ENCODE data around the gene NUDCD3.

NUDCD3 gene

GRCh38 chr7:44490351-44491200, at the start of gene NUDCD3:
Gene NUDCD3, minus strand, starts transcription at chr7:44490658. Its CDS starts 58 bp downstream, at chr7:44490600.
- DNase-seq (ENCODE audit: low read depth in 2 of 2): peak; percentile 65 to 78

- no peak for DNase-seq (ENCODE audit: low read depth in 2 of 2)
Observed at GRCh38 chr7:44539669-44540506, 49.4 kb upstream of the NUDCD3 start.

GRCh38 chr7:44538798-44539668, 48.6 kb upstream of the NUDCD3 start:
- no peak for DNase-seq (ENCODE audit: low read depth in 2 of 2)

- no peak for DNase-seq (ENCODE audit: low read depth in 2 of 2)
Observed at GRCh38 chr7:44538093-44538797, 47.8 kb upstream of the NUDCD3 start.

GRCh38 chr7:44537442-44537841, 47.0 kb upstream of the NUDCD3 start:
- no peak for DNase-seq (ENCODE audit: low read depth in 2 of 2)

- DNase-seq (ENCODE audit: low read depth in 2 of 2): no peak
Observed at GRCh38 chr7:44536090-44536489, 45.6 kb upstream of the NUDCD3 start.

GRCh38 chr7:44535348-44536064, 45.0 kb upstream of the NUDCD3 start:
- DNase-seq (ENCODE audit: low read depth in 2 of 2): no peak

- DNase-seq (ENCODE audit: low read depth in 2 of 2): peak; percentile 9 to 19
Observed at GRCh38 chr7:44534501-44534900, 44.0 kb upstream of the NUDCD3 start.

GRCh38 chr7:44534087-44534486, 43.6 kb upstream of the NUDCD3 start:
- DNase-seq (ENCODE audit: low read depth in 2 of 2): no peak

GRCh38 chr7:44533301-44534055, 43.0 kb upstream of the NUDCD3 start:
- DNase-seq (ENCODE audit: low read depth in 2 of 2): no peak

GRCh38 chr7:44531421-44532380, 41.2 kb upstream of the NUDCD3 start:
- no peak for DNase-seq (ENCODE audit: low read depth in 2 of 2)

- no peak for DNase-seq (ENCODE audit: low read depth in 2 of 2)
Observed at GRCh38 chr7:44530990-44531389, 40.5 kb upstream of the NUDCD3 start.

- DNase-seq (ENCODE audit: low read depth in 2 of 2): no peak
Observed at GRCh38 chr7:44524811-44525388, 34.4 kb upstream of the NUDCD3 start.

GRCh38 chr7:44522315-44522714, 31.9 kb upstream of the NUDCD3 start:
- no peak for DNase-seq (ENCODE audit: low read depth in 2 of 2)

- DNase-seq (ENCODE audit: low read depth in 2 of 2): no peak
Observed at GRCh38 chr7:44521347-44522095, 31.1 kb upstream of the NUDCD3 start.

- DNase-seq (ENCODE audit: low read depth in 2 of 2): no peak
Observed at GRCh38 chr7:44520574-44520973, 30.1 kb upstream of the NUDCD3 start.

GRCh38 chr7:44519546-44519945, 29.1 kb upstream of the NUDCD3 start:
- DNase-seq (ENCODE audit: low read depth in 2 of 2): no peak

Data from stimulated activated CD4-positive, alpha-beta T cell treated with anti-CD3 and anti-CD28 coated beads, Interleukin-1b, Interleukin-23, amount 100 ng/mL, for 4 hours (primary cell).